ENCODE data around the gene RNF207.

The RNF207 gene

GRCh38 chr1:6259491-6260362 lies 53.8 kb downstream of the RNF207 start:
- no peak for TF ChIP-seq CTCF (IDR thresholded peaks at IDR 0.05; ENCODE audit: insufficient read depth, low read length, poor library complexity, severe bottlenecking)
- no peak for TF ChIP-seq EZH2phosphoT487 (conservative IDR thresholded peaks at IDR 0.05; ENCODE audit: low read length)
- Histone ChIP-seq H4K20me1 (ENCODE audit: low read depth, low read length) (no peaks in the 10 kb centered on the region), H3K4me2 (ENCODE audit: low read depth, low read length, poor library complexity, severe bottlenecking) (peak overlapping the region; percentile 64), H3K9ac (ENCODE audit: low read length) (peak overlapping the region; percentile 51; the same call in 1 of the 2 replicates), H3K27me3 (ENCODE audit: low read length) (no peaks in the 10 kb centered on the region), H2AFZ (ENCODE audit: low read depth, low read length, severe bottlenecking) (peak overlapping the region; percentile 74), H3F3A (ENCODE audit: insufficient read depth) (no peaks in the 10 kb centered on the region), H3K4me3 (ENCODE audit: insufficient read depth, low read length, poor library complexity, severe bottlenecking) (peak overlapping the region; percentile 67), H3K79me2 (ENCODE audit: insufficient read depth, low read length) (no peaks in the 10 kb centered on the region), H3K9me2 (replicated peaks; ENCODE audit: insufficient read depth, low read length) (no peaks in the 10 kb centered on the region), H3K36me3 (ENCODE audit: low read length) (no peaks in the 10 kb centered on the region), H3K9me3 (ENCODE audit: insufficient read depth, low read length) (no peaks in the 10 kb centered on the region), H3K27ac (ENCODE audit: low read depth, low read length) (no peak overlapping the region)

GRCh38 chr1:6260433-6260934 lies 54.6 kb downstream of the RNF207 start:
- H3K27me3 ChIP-seq (ENCODE audit: low read length) = no peaks in the 10 kb centered on the region
- H3F3A ChIP-seq (ENCODE audit: insufficient read depth) = no peaks in the 10 kb centered on the region
- no peak overlapping the region for H3K27ac ChIP-seq (ENCODE audit: low read depth, low read length)
- peak overlapping the region; percentile 67 for H3K4me3 ChIP-seq (ENCODE audit: insufficient read depth, low read length, poor library complexity, severe bottlenecking)
- H3K79me2 ChIP-seq (ENCODE audit: insufficient read depth, low read length) = no peaks in the 10 kb centered on the region
- no peaks in the 10 kb centered on the region for H3K36me3 ChIP-seq (ENCODE audit: low read length)
- H3K4me2 ChIP-seq (ENCODE audit: low read depth, low read length, poor library complexity, severe bottlenecking) = peak overlapping the region; percentile 64
- TF ChIP-seq CTCF (IDR thresholded peaks at IDR 0.05; ENCODE audit: insufficient read depth, low read length, poor library complexity, severe bottlenecking) (no peak), EZH2phosphoT487 (conservative IDR thresholded peaks at IDR 0.05; ENCODE audit: low read length) (no peak)
- peak overlapping the region; percentile 51 for H3K9ac ChIP-seq (ENCODE audit: low read length)
- H4K20me1 ChIP-seq (ENCODE audit: low read depth, low read length) = no peaks in the 10 kb centered on the region
- no peaks in the 10 kb centered on the region for H3K9me2 ChIP-seq (replicated peaks; ENCODE audit: insufficient read depth, low read length)
- peak overlapping the region; percentile 74 for H2AFZ ChIP-seq (ENCODE audit: low read depth, low read length, severe bottlenecking)
- H3K9me3 ChIP-seq (ENCODE audit: insufficient read depth, low read length) = no peaks in the 10 kb centered on the region

GRCh38 chr1:6260961-6261614 lies 55.2 kb downstream of the RNF207 start, which contains the start of gene GPR153:
GPR153 (minus strand) TSS chr1:6261098; CDS start chr1:6254905, 6,193 bp downstream.
- Histone ChIP-seq H3K9ac (ENCODE audit: low read length) (peak within 1 kb of the TSS; percentile 51), H3K9me3 (ENCODE audit: insufficient read depth, low read length) (no peaks in the 10 kb centered on the region), H3K9me2 (replicated peaks; ENCODE audit: insufficient read depth, low read length) (no peaks in the 10 kb centered on the region), H2AFZ (ENCODE audit: low read depth, low read length, severe bottlenecking) (peak within 1 kb of the TSS; percentile 74), H3K79me2 (ENCODE audit: insufficient read depth, low read length) (no peaks in the 10 kb centered on the region), H3K27me3 (ENCODE audit: low read length) (no peaks in the 10 kb centered on the region), H3K4me3 (ENCODE audit: insufficient read depth, low read length, poor library complexity, severe bottlenecking) (peak within 1 kb of the TSS; percentile 67), H3K4me2 (ENCODE audit: low read depth, low read length, poor library complexity, severe bottlenecking) (peak within 1 kb of the TSS; percentile 64), H4K20me1 (ENCODE audit: low read depth, low read length) (no peaks in the 10 kb centered on the region), H3F3A (ENCODE audit: insufficient read depth) (no peaks in the 10 kb centered on the region), H3K36me3 (ENCODE audit: low read length) (no peaks in the 10 kb centered on the region), H3K27ac (ENCODE audit: low read depth, low read length) (no peak within 1 kb of the TSS)
- TF ChIP-seq EZH2phosphoT487 (conservative IDR thresholded peaks at IDR 0.05; ENCODE audit: low read length) (no peak), CTCF (IDR thresholded peaks at IDR 0.05; ENCODE audit: insufficient read depth, low read length, poor library complexity, severe bottlenecking) (no peak)

All from SU-DHL-6 (cell line).